Type B pancreatic cell (in vitro differentiated cells): ENCODE results near the gene KPNA5. TPM values are rescaled to one million over a fixed set of nuclear protein-coding genes. Genes with fewer than 3 reads are reported as not detected.

Experiments used
- DNase-seq: peaks from one replicate; pipeline ENCODE4 v3.0.0; 2021; ENCODE audit warnings: mixed read lengths; ENCODE audit not compliant: unreplicated experiment; ENCODE audit errors: extremely low spot score
- H3K27ac Mint-ChIP-seq: 2 replicates; pipeline ENCODE4 v1.8.0; 2021; ENCODE audit warnings: mild to moderate bottlenecking, mixed read lengths
- H3K27me3 Mint-ChIP-seq: 2 replicates; pipeline ENCODE4 v1.8.0; 2021; ENCODE audit warnings: mixed read lengths
- H3K36me3 Mint-ChIP-seq: 2 replicates; pipeline ENCODE4 v1.8.0; 2021; ENCODE audit warnings: mixed read lengths
- H3K4me1 Mint-ChIP-seq: one replicate; pipeline ENCODE4 v1.8.0; 2021; ENCODE audit warnings: mixed read lengths; ENCODE audit not compliant: unreplicated experiment
- H3K4me3 Mint-ChIP-seq: 2 replicates; pipeline ENCODE4 v1.8.0; 2021; ENCODE audit warnings: mild to moderate bottlenecking, mixed read lengths
- H3K9me3 Mint-ChIP-seq: 2 replicates; pipeline ENCODE4 v1.8.0; 2021; ENCODE audit warnings: mixed read lengths
- total RNA-seq: library from RNA; stranded (reverse); gene quantifications from 2 replicates; pipeline ENCODE4 v1.2.1, GENCODE V29; 2021; ENCODE audit warnings: low replicate concordance
- TF ChIP-seq, protein P1 (sequence below): fragments of 200-600 bp; sonication (generic); conservative IDR thresholded peaks from 2 replicates; pipeline ENCODE4 v1.5.0; 2021; ENCODE audit warnings: antibody characterized with exemption, mild to moderate bottlenecking

The KPNA5 gene
- total RNA-seq, 1 donor from 2014 or later = 12.6 TPM

DNA sequence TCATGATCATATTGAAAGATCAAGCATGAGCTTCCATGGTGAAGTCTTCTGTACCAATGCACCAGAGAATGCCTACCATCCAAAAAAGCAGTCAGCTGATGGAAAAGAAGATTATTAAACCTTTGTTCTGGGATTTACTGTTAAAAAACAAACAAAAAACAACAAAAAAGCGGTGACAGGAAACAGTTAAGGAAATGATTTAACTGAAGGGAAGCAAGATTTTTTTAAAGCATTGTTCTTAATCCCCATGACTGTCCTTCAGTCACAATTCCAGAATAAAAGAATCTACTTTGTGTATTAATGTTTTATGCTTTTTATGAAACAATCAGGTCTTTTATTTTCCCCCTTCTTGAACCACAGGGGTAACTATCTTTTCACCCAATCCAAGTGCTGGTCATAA lies 60.6 kb downstream of the KPNA5 start:
- Mint-ChIP-seq H3K9me3 (peaks cover 12% of the 10 kb centered on the region), H3K36me3 (peaks cover 13% of the 10 kb centered on the region), H3K4me1 (no peaks in the 10 kb centered on the region), H3K27me3 (no peaks in the 10 kb centered on the region), H3K27ac (no peak overlapping the region), H3K4me3 (no peak overlapping the region)
- no peak for DNase-seq
- TF ChIP-seq, protein P1, sequence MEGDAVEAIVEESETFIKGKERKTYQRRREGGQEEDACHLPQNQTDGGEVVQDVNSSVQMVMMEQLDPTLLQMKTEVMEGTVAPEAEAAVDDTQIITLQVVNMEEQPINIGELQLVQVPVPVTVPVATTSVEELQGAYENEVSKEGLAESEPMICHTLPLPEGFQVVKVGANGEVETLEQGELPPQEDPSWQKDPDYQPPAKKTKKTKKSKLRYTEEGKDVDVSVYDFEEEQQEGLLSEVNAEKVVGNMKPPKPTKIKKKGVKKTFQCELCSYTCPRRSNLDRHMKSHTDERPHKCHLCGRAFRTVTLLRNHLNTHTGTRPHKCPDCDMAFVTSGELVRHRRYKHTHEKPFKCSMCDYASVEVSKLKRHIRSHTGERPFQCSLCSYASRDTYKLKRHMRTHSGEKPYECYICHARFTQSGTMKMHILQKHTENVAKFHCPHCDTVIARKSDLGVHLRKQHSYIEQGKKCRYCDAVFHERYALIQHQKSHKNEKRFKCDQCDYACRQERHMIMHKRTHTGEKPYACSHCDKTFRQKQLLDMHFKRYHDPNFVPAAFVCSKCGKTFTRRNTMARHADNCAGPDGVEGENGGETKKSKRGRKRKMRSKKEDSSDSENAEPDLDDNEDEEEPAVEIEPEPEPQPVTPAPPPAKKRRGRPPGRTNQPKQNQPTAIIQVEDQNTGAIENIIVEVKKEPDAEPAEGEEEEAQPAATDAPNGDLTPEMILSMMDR = no peak

DNA sequence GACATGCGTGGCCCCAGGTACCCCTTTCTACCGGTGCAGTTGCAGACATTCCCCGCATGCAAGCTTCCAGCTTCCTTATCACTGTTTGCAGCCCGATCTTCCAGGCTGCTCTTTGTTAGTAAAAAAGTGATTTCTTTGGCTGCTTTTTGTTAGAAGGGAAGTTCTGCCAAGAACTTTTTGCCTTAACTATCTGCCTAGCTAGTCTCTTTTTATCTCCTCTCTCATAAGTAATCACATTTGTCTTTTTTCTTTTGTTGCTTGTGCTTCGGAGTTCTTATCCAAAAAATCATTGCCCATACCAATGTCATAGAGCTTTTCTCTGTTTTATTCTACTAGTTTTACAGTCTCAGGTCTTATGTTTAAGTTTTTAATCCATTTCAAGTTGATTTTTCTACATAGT lies 64.2 kb downstream of the KPNA5 start:
- Mint-ChIP-seq H3K27ac (no peak overlapping the region), H3K4me3 (no peak overlapping the region), H3K9me3 (peaks cover 4% of the 10 kb centered on the region), H3K36me3 (no peaks in the 10 kb centered on the region), H3K27me3 (peaks cover 3% of the 10 kb centered on the region), H3K4me1 (no peaks in the 10 kb centered on the region)
- DNase-seq = no peak
- TF ChIP-seq, protein P1 = no peak

DNA sequence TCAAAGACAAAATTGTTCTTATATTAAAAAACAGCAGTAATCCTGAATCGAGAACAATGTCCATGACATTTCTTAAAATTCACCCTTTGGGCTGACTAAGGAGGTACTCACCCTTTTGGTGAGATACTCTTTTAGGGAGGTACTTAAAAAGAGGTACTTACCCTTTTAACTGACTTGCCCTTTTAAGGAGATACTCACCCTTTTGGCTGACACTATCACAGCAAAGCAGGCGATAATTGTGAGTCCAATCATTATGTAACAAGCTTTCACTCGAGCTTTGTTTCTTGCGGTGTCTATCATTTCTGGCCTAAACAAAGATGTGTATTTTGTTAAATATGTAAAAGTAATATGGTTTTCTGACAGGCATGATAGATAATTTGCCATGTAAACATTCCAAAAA lies 80.8 kb downstream of the KPNA5 start:
- no peak overlapping the region for H3K4me3 Mint-ChIP-seq
- peaks cover 11% of the 10 kb centered on the region for H3K4me1 Mint-ChIP-seq
- TF ChIP-seq, protein P1 = no peak
- no peak for DNase-seq
- no peak overlapping the region for H3K27ac Mint-ChIP-seq
- no peaks in the 10 kb centered on the region for H3K9me3 Mint-ChIP-seq
- peaks cover 54% of the 10 kb centered on the region for H3K27me3 Mint-ChIP-seq
- no peaks in the 10 kb centered on the region for H3K36me3 Mint-ChIP-seq

DNA sequence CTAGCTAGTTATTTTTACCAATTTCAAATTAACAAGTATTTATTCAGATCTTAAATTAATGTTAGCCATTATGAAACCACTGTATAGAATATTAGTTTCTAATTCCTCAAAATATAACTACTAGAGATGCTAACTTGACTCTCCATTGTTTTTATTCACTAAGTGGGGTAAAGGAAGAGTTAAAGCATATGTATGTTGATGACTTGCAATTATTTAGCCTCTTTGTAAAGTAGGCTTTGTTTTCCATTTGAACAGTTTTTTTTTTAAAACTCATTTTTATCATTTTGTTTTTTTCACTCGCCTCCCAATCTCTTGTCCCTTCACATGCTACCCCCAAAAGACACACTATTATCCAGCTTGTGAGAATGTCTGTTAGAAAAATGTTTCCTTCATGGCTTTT lies 81.2 kb downstream of the KPNA5 start:
- Mint-ChIP-seq H3K27ac (no peak overlapping the region), H3K9me3 (no peaks in the 10 kb centered on the region), H3K36me3 (no peaks in the 10 kb centered on the region), H3K4me3 (no peak overlapping the region), H3K4me1 (peaks cover 11% of the 10 kb centered on the region), H3K27me3 (peaks cover 58% of the 10 kb centered on the region)
- DNase-seq = no peak
- TF ChIP-seq, protein P1 = no peak

DNA sequence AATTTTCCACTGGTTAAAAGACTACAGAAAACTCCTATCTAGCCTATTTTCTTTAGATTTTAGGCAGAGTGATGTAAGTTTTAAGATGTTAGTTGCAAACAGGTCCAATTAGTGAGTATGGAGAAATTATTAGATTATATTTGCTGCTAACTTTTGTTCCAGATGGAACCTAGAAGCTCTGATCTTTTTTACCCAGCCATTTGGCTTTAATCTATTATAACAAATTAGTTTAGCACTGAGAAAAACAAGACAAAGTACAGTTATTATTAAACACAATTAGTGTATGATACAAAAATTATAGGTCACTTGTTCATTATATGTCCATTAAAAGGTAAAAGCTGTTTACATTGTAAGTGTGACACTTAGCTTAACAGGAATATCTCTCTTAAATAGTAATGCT lies 82.0 kb downstream of the KPNA5 start:
- no peak overlapping the region for H3K4me3 Mint-ChIP-seq
- peaks cover 11% of the 10 kb centered on the region for H3K4me1 Mint-ChIP-seq
- no peak for DNase-seq
- H3K27me3 Mint-ChIP-seq = peaks cover 61% of the 10 kb centered on the region
- H3K27ac Mint-ChIP-seq = no peak overlapping the region
- no peaks in the 10 kb centered on the region for H3K36me3 Mint-ChIP-seq
- TF ChIP-seq, protein P1 = no peak
- no peaks in the 10 kb centered on the region for H3K9me3 Mint-ChIP-seq
